ENCODE measurements around the gene FRMD4A.

FRMD4A gene

GRCh38 chr10:14198078-14198477 is 132.6 kb downstream of the FRMD4A start:
- H3K4me1 ChIP-seq (ENCODE audit: control insufficient read depth, insufficient read depth, low read length, poor library complexity, severe bottlenecking), result no peaks in the 10 kb centered on the region
- no peak overlapping the region for H3K4me3 ChIP-seq (ENCODE audit: insufficient read depth, low read depth, low read length, poor library complexity, severe bottlenecking)
- H3K27ac ChIP-seq (ENCODE audit: insufficient read depth, low read length, poor library complexity, severe bottlenecking), result no peak overlapping the region
- H3K36me3 ChIP-seq (ENCODE audit: control insufficient read depth, insufficient read depth, low read length), result no peaks in the 10 kb centered on the region
- no peaks in the 10 kb centered on the region for H3K27me3 ChIP-seq (replicated peaks; ENCODE audit: control insufficient read depth, insufficient read depth, low read length, poor library complexity, severe bottlenecking)
- no peak for DNase-seq
- H3K9me3 ChIP-seq (ENCODE audit: control insufficient read depth, low read length), result no peaks in the 10 kb centered on the region

GRCh38 chr10:14196113-14196512 is 134.6 kb downstream of the FRMD4A start:
- H3K9me3 ChIP-seq (ENCODE audit: control insufficient read depth, low read length), result no peaks in the 10 kb centered on the region
- H3K36me3 ChIP-seq (ENCODE audit: control insufficient read depth, insufficient read depth, low read length), result no peaks in the 10 kb centered on the region
- no peak overlapping the region for H3K27ac ChIP-seq (ENCODE audit: insufficient read depth, low read length, poor library complexity, severe bottlenecking)
- H3K4me1 ChIP-seq (ENCODE audit: control insufficient read depth, insufficient read depth, low read length, poor library complexity, severe bottlenecking), result no peaks in the 10 kb centered on the region
- H3K27me3 ChIP-seq (replicated peaks; ENCODE audit: control insufficient read depth, insufficient read depth, low read length, poor library complexity, severe bottlenecking), result no peaks in the 10 kb centered on the region
- DNase-seq, result no peak
- no peak overlapping the region for H3K4me3 ChIP-seq (ENCODE audit: insufficient read depth, low read depth, low read length, poor library complexity, severe bottlenecking)

- no peak overlapping the region for H3K4me3 ChIP-seq (ENCODE audit: insufficient read depth, low read depth, low read length, poor library complexity, severe bottlenecking)
- H3K27me3 ChIP-seq (replicated peaks; ENCODE audit: control insufficient read depth, insufficient read depth, low read length, poor library complexity, severe bottlenecking), result no peaks in the 10 kb centered on the region
- no peaks in the 10 kb centered on the region for H3K4me1 ChIP-seq (ENCODE audit: control insufficient read depth, insufficient read depth, low read length, poor library complexity, severe bottlenecking)
- no peak overlapping the region for H3K27ac ChIP-seq (ENCODE audit: insufficient read depth, low read length, poor library complexity, severe bottlenecking)
- no peaks in the 10 kb centered on the region for H3K9me3 ChIP-seq (ENCODE audit: control insufficient read depth, low read length)
- DNase-seq, result no peak
- H3K36me3 ChIP-seq (ENCODE audit: control insufficient read depth, insufficient read depth, low read length), result no peaks in the 10 kb centered on the region
These were observed 135.3 kb downstream of the FRMD4A start for GRCh38 chr10:14195433-14195832.

- Histone ChIP-seq H3K36me3 (ENCODE audit: control insufficient read depth, insufficient read depth, low read length) (no peaks in the 10 kb centered on the region), H3K4me1 (ENCODE audit: control insufficient read depth, insufficient read depth, low read length, poor library complexity, severe bottlenecking) (no peaks in the 10 kb centered on the region), H3K9me3 (ENCODE audit: control insufficient read depth, low read length) (no peaks in the 10 kb centered on the region), H3K27ac (ENCODE audit: insufficient read depth, low read length, poor library complexity, severe bottlenecking) (no peak overlapping the region), H3K4me3 (ENCODE audit: insufficient read depth, low read depth, low read length, poor library complexity, severe bottlenecking) (no peak overlapping the region), H3K27me3 (replicated peaks; ENCODE audit: control insufficient read depth, insufficient read depth, low read length, poor library complexity, severe bottlenecking) (no peaks in the 10 kb centered on the region)
- DNase-seq, result no peak
These were observed 138.0 kb downstream of the FRMD4A start for GRCh38 chr10:14192746-14193145.

- no peak overlapping the region for H3K27ac ChIP-seq (ENCODE audit: insufficient read depth, low read length, poor library complexity, severe bottlenecking)
- H3K9me3 ChIP-seq (ENCODE audit: control insufficient read depth, low read length), result no peaks in the 10 kb centered on the region
- no peak for DNase-seq
These were observed 138.9 kb downstream of the FRMD4A start for GRCh38 chr10:14191871-14192270.

GRCh38 chr10:14191407-14191806 is 139.3 kb downstream of the FRMD4A start:
- Histone ChIP-seq H3K27me3 (replicated peaks; ENCODE audit: control insufficient read depth, insufficient read depth, low read length, poor library complexity, severe bottlenecking) (no peaks in the 10 kb centered on the region), H3K36me3 (ENCODE audit: control insufficient read depth, insufficient read depth, low read length) (no peaks in the 10 kb centered on the region), H3K4me1 (ENCODE audit: control insufficient read depth, insufficient read depth, low read length, poor library complexity, severe bottlenecking) (no peaks in the 10 kb centered on the region), H3K27ac (ENCODE audit: insufficient read depth, low read length, poor library complexity, severe bottlenecking) (no peak overlapping the region), H3K9me3 (ENCODE audit: control insufficient read depth, low read length) (no peaks in the 10 kb centered on the region), H3K4me3 (ENCODE audit: insufficient read depth, low read depth, low read length, poor library complexity, severe bottlenecking) (no peak overlapping the region)
- DNase-seq, result no peak

More at GRCh38 chr10:14191871-14192270, 138.9 kb downstream of the FRMD4A start:
- no peaks in the 10 kb centered on the region for H3K4me1 ChIP-seq (ENCODE audit: control insufficient read depth, insufficient read depth, low read length, poor library complexity, severe bottlenecking)
- H3K36me3 ChIP-seq (ENCODE audit: control insufficient read depth, insufficient read depth, low read length), result no peaks in the 10 kb centered on the region
- H3K4me3 ChIP-seq (ENCODE audit: insufficient read depth, low read depth, low read length, poor library complexity, severe bottlenecking), result no peak overlapping the region
- no peaks in the 10 kb centered on the region for H3K27me3 ChIP-seq (replicated peaks; ENCODE audit: control insufficient read depth, insufficient read depth, low read length, poor library complexity, severe bottlenecking)

GRCh38 chr10:14190702-14191101 is 140.0 kb downstream of the FRMD4A start:
- no peaks in the 10 kb centered on the region for H3K9me3 ChIP-seq (ENCODE audit: control insufficient read depth, low read length)

GRCh38 chr10:14186245-14186644 is 144.5 kb downstream of the FRMD4A start:
- Histone ChIP-seq H3K4me3 (ENCODE audit: insufficient read depth, low read depth, low read length, poor library complexity, severe bottlenecking) (no peak overlapping the region), H3K4me1 (ENCODE audit: control insufficient read depth, insufficient read depth, low read length, poor library complexity, severe bottlenecking) (peaks cover 13% of the 10 kb centered on the region), H3K27ac (ENCODE audit: insufficient read depth, low read length, poor library complexity, severe bottlenecking) (no peak overlapping the region), H3K27me3 (replicated peaks; ENCODE audit: control insufficient read depth, insufficient read depth, low read length, poor library complexity, severe bottlenecking) (peaks cover 6% of the 10 kb centered on the region), H3K9me3 (ENCODE audit: control insufficient read depth, low read length) (no peaks in the 10 kb centered on the region), H3K36me3 (ENCODE audit: control insufficient read depth, insufficient read depth, low read length) (no peaks in the 10 kb centered on the region)
- DNase-seq, result no peak

More at GRCh38 chr10:14190702-14191101, 140.0 kb downstream of the FRMD4A start:
- Histone ChIP-seq H3K4me1 (ENCODE audit: control insufficient read depth, insufficient read depth, low read length, poor library complexity, severe bottlenecking) (peaks cover 2% of the 10 kb centered on the region), H3K36me3 (ENCODE audit: control insufficient read depth, insufficient read depth, low read length) (no peaks in the 10 kb centered on the region), H3K27me3 (replicated peaks; ENCODE audit: control insufficient read depth, insufficient read depth, low read length, poor library complexity, severe bottlenecking) (no peaks in the 10 kb centered on the region), H3K4me3 (ENCODE audit: insufficient read depth, low read depth, low read length, poor library complexity, severe bottlenecking) (no peak overlapping the region), H3K27ac (ENCODE audit: insufficient read depth, low read length, poor library complexity, severe bottlenecking) (no peak overlapping the region)
- DNase-seq, result no peak

GRCh38 chr10:14185316-14186045 is 145.2 kb downstream of the FRMD4A start:
- peak; percentile 29 to 51 (median 31) for DNase-seq
- H3K27ac ChIP-seq (ENCODE audit: insufficient read depth, low read length, poor library complexity, severe bottlenecking), result peak overlapping the region; percentile 70
- H3K36me3 ChIP-seq (ENCODE audit: control insufficient read depth, insufficient read depth, low read length), result no peaks in the 10 kb centered on the region
- peaks cover 6% of the 10 kb centered on the region for H3K27me3 ChIP-seq (replicated peaks; ENCODE audit: control insufficient read depth, insufficient read depth, low read length, poor library complexity, severe bottlenecking)
- peak overlapping the region; percentile 29 for H3K4me3 ChIP-seq (ENCODE audit: insufficient read depth, low read depth, low read length, poor library complexity, severe bottlenecking)
- H3K4me1 ChIP-seq (ENCODE audit: control insufficient read depth, insufficient read depth, low read length, poor library complexity, severe bottlenecking), result peaks cover 13% of the 10 kb centered on the region
- H3K9me3 ChIP-seq (ENCODE audit: control insufficient read depth, low read length), result no peaks in the 10 kb centered on the region

- peaks cover 13% of the 10 kb centered on the region for H3K4me1 ChIP-seq (ENCODE audit: control insufficient read depth, insufficient read depth, low read length, poor library complexity, severe bottlenecking)
- H3K27ac ChIP-seq (ENCODE audit: insufficient read depth, low read length, poor library complexity, severe bottlenecking), result peak overlapping the region; percentile 70
- no peaks in the 10 kb centered on the region for H3K9me3 ChIP-seq (ENCODE audit: control insufficient read depth, low read length)
- DNase-seq, result peak; percentile 24 to 54 (median 53)
- no peaks in the 10 kb centered on the region for H3K36me3 ChIP-seq (ENCODE audit: control insufficient read depth, insufficient read depth, low read length)
- H3K4me3 ChIP-seq (ENCODE audit: insufficient read depth, low read depth, low read length, poor library complexity, severe bottlenecking), result peak overlapping the region; percentile 29
- peaks cover 6% of the 10 kb centered on the region for H3K27me3 ChIP-seq (replicated peaks; ENCODE audit: control insufficient read depth, insufficient read depth, low read length, poor library complexity, severe bottlenecking)
These were observed 145.8 kb downstream of the FRMD4A start for GRCh38 chr10:14184841-14185315.

All from effector memory CD4-positive, alpha-beta T cell (primary cell).